ENCODE results near the gene MACROD1.

MACROD1 gene

GRCh38 chr11:64131683-64132190 lies 34.2 kb downstream of the MACROD1 start:
- TF ChIP-seq, protein P1, sequence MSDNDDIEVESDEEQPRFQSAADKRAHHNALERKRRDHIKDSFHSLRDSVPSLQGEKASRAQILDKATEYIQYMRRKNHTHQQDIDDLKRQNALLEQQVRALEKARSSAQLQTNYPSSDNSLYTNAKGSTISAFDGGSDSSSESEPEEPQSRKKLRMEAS (IDR thresholded peaks at IDR 0.05) = no peak
- TF ChIP-seq RAD21 (IDR thresholded peaks at IDR 0.05; ENCODE audit: low read depth) (no peak), CREB1 (IDR thresholded peaks at IDR 0.05; ENCODE audit: low read depth) (no peak), EGR1 (IDR thresholded peaks at IDR 0.05) (no peak), TCF12 (IDR thresholded peaks at IDR 0.05; ENCODE audit: low read depth) (no peak), USF1 (IDR thresholded peaks at IDR 0.05) (no peak), TAF1 (IDR thresholded peaks at IDR 0.05; ENCODE audit: low read depth) (no peak), EP300 (IDR thresholded peaks at IDR 0.05; ENCODE audit: borderline replicate concordance) (no peak), NFIC (IDR thresholded peaks at IDR 0.05) (no peak), TEAD4 (IDR thresholded peaks at IDR 0.05) (no peak), YY1 (IDR thresholded peaks at IDR 0.05; ENCODE audit: low read depth) (no peak), FOXM1 (IDR thresholded peaks at IDR 0.05; ENCODE audit: borderline replicate concordance, low read depth) (no peak)
- TF ChIP-seq, protein P2, sequence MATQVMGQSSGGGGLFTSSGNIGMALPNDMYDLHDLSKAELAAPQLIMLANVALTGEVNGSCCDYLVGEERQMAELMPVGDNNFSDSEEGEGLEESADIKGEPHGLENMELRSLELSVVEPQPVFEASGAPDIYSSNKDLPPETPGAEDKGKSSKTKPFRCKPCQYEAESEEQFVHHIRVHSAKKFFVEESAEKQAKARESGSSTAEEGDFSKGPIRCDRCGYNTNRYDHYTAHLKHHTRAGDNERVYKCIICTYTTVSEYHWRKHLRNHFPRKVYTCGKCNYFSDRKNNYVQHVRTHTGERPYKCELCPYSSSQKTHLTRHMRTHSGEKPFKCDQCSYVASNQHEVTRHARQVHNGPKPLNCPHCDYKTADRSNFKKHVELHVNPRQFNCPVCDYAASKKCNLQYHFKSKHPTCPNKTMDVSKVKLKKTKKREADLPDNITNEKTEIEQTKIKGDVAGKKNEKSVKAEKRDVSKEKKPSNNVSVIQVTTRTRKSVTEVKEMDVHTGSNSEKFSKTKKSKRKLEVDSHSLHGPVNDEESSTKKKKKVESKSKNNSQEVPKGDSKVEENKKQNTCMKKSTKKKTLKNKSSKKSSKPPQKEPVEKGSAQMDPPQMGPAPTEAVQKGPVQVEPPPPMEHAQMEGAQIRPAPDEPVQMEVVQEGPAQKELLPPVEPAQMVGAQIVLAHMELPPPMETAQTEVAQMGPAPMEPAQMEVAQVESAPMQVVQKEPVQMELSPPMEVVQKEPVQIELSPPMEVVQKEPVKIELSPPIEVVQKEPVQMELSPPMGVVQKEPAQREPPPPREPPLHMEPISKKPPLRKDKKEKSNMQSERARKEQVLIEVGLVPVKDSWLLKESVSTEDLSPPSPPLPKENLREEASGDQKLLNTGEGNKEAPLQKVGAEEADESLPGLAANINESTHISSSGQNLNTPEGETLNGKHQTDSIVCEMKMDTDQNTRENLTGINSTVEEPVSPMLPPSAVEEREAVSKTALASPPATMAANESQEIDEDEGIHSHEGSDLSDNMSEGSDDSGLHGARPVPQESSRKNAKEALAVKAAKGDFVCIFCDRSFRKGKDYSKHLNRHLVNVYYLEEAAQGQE (IDR thresholded peaks at IDR 0.05; ENCODE audit: low read depth) = no peak

- no peak for TF ChIP-seq ZBTB7A (IDR thresholded peaks at IDR 0.05; ENCODE audit: low read depth)
- TF ChIP-seq USF1 (IDR thresholded peaks at IDR 0.05) = no peak
- TF ChIP-seq EP300 (IDR thresholded peaks at IDR 0.05; ENCODE audit: borderline replicate concordance) = no peak
- no peak for TF ChIP-seq CEBPB (IDR thresholded peaks at IDR 0.05)
- TF ChIP-seq TEAD4 (IDR thresholded peaks at IDR 0.05) = no peak
- no peak for TF ChIP-seq CREB1 (IDR thresholded peaks at IDR 0.05; ENCODE audit: low read depth)
- no peak for TF ChIP-seq TAF1 (IDR thresholded peaks at IDR 0.05; ENCODE audit: low read depth)
- TF ChIP-seq EGR1 (IDR thresholded peaks at IDR 0.05) = no peak
- TF ChIP-seq NFIC (IDR thresholded peaks at IDR 0.05) = no peak
- no peak for TF ChIP-seq FOXM1 (IDR thresholded peaks at IDR 0.05; ENCODE audit: borderline replicate concordance, low read depth)
Measured at GRCh38 chr11:64130618-64131017, 35.3 kb downstream of the MACROD1 start.

GRCh38 chr11:64129403-64129802 lies 36.5 kb downstream of the MACROD1 start:
- TF ChIP-seq USF1 (IDR thresholded peaks at IDR 0.05) (no peak), TCF12 (IDR thresholded peaks at IDR 0.05; ENCODE audit: low read depth) (no peak), CEBPB (IDR thresholded peaks at IDR 0.05) (no peak), CREB1 (IDR thresholded peaks at IDR 0.05; ENCODE audit: low read depth) (no peak), EGR1 (IDR thresholded peaks at IDR 0.05) (no peak), FOXM1 (IDR thresholded peaks at IDR 0.05; ENCODE audit: borderline replicate concordance, low read depth) (no peak), ZBTB7A (IDR thresholded peaks at IDR 0.05; ENCODE audit: low read depth) (no peak), TAF1 (IDR thresholded peaks at IDR 0.05; ENCODE audit: low read depth) (no peak), YY1 (IDR thresholded peaks at IDR 0.05; ENCODE audit: low read depth) (no peak), NFIC (IDR thresholded peaks at IDR 0.05) (no peak), EP300 (IDR thresholded peaks at IDR 0.05; ENCODE audit: borderline replicate concordance) (no peak), RAD21 (IDR thresholded peaks at IDR 0.05; ENCODE audit: low read depth) (no peak), TEAD4 (IDR thresholded peaks at IDR 0.05) (no peak)
- TF ChIP-seq, protein P2 (IDR thresholded peaks at IDR 0.05; ENCODE audit: low read depth) = no peak
- TF ChIP-seq, protein P1 (IDR thresholded peaks at IDR 0.05) = no peak

- TF ChIP-seq RAD21 (IDR thresholded peaks at IDR 0.05; ENCODE audit: low read depth) (no peak), TAF1 (IDR thresholded peaks at IDR 0.05; ENCODE audit: low read depth) (no peak), EP300 (IDR thresholded peaks at IDR 0.05; ENCODE audit: borderline replicate concordance) (no peak), NFIC (IDR thresholded peaks at IDR 0.05) (no peak), EGR1 (IDR thresholded peaks at IDR 0.05) (no peak), YY1 (IDR thresholded peaks at IDR 0.05; ENCODE audit: low read depth) (no peak), ZBTB7A (IDR thresholded peaks at IDR 0.05; ENCODE audit: low read depth) (no peak), FOXM1 (IDR thresholded peaks at IDR 0.05; ENCODE audit: borderline replicate concordance, low read depth) (no peak), TCF12 (IDR thresholded peaks at IDR 0.05; ENCODE audit: low read depth) (no peak)
- TF ChIP-seq, protein P1 (IDR thresholded peaks at IDR 0.05) = no peak
- TF ChIP-seq, protein P2 (IDR thresholded peaks at IDR 0.05; ENCODE audit: low read depth) = no peak
Measured at GRCh38 chr11:64128255-64129006, 37.5 kb downstream of the MACROD1 start.

All from Ishikawa (cell line).